ENCODE measurements around the gene LACTB.

DNA sequence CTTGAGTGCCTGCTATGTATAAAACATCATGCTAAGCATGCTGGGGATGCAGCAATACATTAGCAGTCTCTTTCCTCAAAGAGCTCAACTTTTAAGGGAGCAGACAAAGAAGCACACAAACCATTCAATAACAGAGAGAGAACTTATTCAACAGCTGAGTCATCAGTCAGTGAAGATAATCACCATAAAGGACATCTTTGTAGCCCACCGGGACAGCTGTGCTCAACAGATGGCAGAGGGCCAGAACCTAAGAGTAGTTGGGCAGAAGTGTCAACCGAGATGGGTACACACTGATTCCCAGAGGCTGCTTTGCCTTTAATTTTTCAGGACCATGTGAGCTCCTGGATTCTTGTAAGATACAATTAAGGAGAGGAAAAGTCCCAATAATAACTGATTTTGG, 63.5 kb downstream of the LACTB start:
- TF ChIP-seq EZH2 (IDR thresholded peaks at IDR 0.05; ENCODE audit: insufficient read depth, poor library complexity, severe bottlenecking) (no peak), EZH2phosphoT487 (IDR thresholded peaks at IDR 0.05; ENCODE audit: insufficient read depth, low read depth) (no peak)

All from GM23248 (cell line).